ENCODE results near the gene CNOT3. TPM values are rescaled to one million over a fixed set of nuclear protein-coding genes. Genes with fewer than 3 reads are reported as not detected.

CNOT3 gene
- total RNA-seq, 4 donors from 2014 or later, result 19.5 to 56.9 (median 37.1) TPM

DNA sequence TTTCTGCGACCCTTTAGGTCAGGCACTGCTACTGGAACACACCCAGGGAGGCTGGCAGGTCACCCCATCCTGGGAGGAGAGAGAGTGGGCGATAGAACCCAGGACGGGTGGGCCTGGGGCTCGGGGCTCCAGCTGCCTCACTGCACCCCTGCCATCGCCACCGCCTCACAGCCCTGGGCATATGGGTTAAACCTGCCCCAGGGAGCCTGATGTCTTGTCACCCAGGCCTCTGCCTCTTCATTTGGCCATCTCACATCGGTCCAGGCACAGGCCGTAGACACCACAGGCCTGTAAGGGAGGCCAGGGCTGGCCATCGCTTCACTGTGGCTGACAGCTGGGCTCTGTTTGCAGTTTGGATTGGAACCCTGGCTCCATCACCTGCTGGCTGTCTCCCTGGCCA is 11.8 kb upstream of the CNOT3 start:
- no peak overlapping the region for H3K4me3 ChIP-seq (ENCODE audit: low read depth, poor library complexity, severe bottlenecking)
- intact Hi-C loops (cut with DNase I; ENCODE audit: low total_unique reads), result no loop called here
- no peak for DNase-seq (ENCODE audit: low spot score in 2 of 2)
- 85 to 89% methylated on average over 5 to 9 of the region's 9 CpGs for WGBS, 2 donors
- no peak for TF ChIP-seq POLR2A (IDR thresholded peaks at IDR 0.05)
- TF ChIP-seq, protein P1, sequence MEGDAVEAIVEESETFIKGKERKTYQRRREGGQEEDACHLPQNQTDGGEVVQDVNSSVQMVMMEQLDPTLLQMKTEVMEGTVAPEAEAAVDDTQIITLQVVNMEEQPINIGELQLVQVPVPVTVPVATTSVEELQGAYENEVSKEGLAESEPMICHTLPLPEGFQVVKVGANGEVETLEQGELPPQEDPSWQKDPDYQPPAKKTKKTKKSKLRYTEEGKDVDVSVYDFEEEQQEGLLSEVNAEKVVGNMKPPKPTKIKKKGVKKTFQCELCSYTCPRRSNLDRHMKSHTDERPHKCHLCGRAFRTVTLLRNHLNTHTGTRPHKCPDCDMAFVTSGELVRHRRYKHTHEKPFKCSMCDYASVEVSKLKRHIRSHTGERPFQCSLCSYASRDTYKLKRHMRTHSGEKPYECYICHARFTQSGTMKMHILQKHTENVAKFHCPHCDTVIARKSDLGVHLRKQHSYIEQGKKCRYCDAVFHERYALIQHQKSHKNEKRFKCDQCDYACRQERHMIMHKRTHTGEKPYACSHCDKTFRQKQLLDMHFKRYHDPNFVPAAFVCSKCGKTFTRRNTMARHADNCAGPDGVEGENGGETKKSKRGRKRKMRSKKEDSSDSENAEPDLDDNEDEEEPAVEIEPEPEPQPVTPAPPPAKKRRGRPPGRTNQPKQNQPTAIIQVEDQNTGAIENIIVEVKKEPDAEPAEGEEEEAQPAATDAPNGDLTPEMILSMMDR (IDR thresholded peaks at IDR 0.05), result no peak

DNA sequence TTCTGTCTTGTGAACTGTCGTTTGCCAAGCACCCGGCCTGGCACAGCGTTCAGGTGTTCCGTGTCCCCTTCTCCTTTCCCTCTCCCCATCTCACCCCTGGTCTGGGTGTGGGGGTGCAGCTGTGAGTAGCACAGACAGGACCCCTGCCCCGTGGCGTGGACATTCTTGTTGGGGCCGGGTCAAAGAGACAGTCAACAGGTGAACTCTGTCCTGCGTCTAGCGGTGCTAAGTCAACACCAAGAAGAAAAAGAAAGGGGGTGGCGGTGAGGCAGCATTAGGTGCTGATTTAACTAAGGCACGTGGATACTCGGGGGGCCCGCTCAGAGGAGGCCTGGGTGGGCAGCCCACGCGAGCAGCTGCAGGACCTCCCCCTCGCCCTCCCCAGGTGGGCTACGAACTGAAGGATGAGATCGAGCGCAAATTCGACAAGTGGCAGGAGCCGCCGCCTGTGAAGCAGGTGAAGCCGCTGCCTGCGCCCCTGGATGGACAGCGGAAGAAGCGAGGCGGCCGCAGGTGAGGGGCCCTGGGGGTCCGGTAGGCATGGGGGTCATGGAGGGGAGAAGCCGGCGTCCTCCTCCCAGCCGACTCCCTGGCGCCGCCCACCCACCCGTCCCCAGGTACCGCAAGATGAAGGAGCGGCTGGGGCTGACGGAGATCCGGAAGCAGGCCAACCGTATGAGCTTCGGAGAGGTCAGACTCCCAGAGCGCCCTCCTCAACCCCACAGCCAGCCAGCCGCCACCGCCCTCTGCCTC is 9.7 kb upstream of the CNOT3 start:
- WGBS, 2 donors, result 94% methylated on average over 34 to 44 of the region's 44 CpGs
- TF ChIP-seq, protein P1 (IDR thresholded peaks at IDR 0.05), result no peak
- TF ChIP-seq POLR2A (IDR thresholded peaks at IDR 0.05), result no peak
- DNase-seq (ENCODE audit: low spot score in 2 of 2), result no peak
- H3K4me3 ChIP-seq (ENCODE audit: low read depth, poor library complexity, severe bottlenecking), result no peak overlapping the region
- intact Hi-C loops (cut with DNase I; ENCODE audit: low total_unique reads), result no loop called here

DNA sequence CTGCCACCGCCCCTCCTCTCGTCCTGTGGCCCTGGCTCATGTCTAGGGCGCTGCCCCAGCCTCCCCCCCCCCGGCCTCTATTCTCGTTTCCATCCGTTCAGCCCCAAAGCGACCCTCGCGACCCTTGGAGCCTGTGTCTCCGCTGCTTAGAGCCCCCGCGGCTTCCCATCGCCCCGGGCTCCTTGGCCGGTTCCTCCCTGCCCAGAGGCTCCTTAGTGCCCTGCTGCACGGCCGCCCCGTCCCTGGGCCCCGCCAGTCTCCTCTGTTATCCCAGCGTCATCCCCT is 9.2 kb upstream of the CNOT3 start:
- intact Hi-C loops (cut with DNase I; ENCODE audit: low total_unique reads), result no loop called here
- 92 to 93% methylated on average over 20 of the region's 20 CpGs for WGBS, 2 donors
- TF ChIP-seq, protein P1 (IDR thresholded peaks at IDR 0.05), result no peak
- TF ChIP-seq POLR2A (IDR thresholded peaks at IDR 0.05), result no peak
- DNase-seq (ENCODE audit: low spot score in 2 of 2), result no peak
- no peak overlapping the region for H3K4me3 ChIP-seq (ENCODE audit: low read depth, poor library complexity, severe bottlenecking)

GRCh38 chr19:54128796-54129616 is 8.6 kb upstream of the CNOT3 start:
- intact Hi-C loops (cut with DNase I; ENCODE audit: low total_unique reads), result no loop called here
- TF ChIP-seq POLR2A (IDR thresholded peaks at IDR 0.05), result no peak
- TF ChIP-seq, protein P1 (IDR thresholded peaks at IDR 0.05), result no peak
- H3K4me3 ChIP-seq (ENCODE audit: low read depth, poor library complexity, severe bottlenecking), result no peak overlapping the region
- DNase-seq (ENCODE audit: low spot score in 2 of 2), result no peak
- WGBS, 2 donors, result 93 to 98% methylated on average over 25 to 32 of the region's 41 CpGs

DNA sequence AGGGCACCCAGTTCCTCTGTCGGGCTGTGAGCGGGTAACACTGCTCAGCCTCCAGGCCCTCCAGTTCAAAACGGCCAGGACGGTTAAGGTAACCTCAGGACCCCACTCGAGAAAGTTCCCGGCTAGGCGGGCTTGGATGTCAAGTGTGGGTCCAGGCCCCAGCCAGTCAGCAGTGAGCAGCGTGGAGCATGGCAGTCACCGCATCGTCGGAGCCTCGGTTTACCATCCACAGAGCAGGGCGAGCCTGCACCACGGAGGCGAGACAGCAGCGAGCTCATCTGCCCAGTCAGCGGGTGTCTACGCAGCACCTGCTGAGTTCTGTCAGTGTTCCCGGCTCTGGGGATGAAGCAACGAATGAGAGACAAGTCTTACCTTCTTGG is 8.0 kb upstream of the CNOT3 start:
- 96 to 98% methylated on average over 15 to 20 of the region's 20 CpGs for WGBS, 2 donors
- no peak for DNase-seq (ENCODE audit: low spot score in 2 of 2)
- intact Hi-C loops (cut with DNase I; ENCODE audit: low total_unique reads), result no loop called here
- H3K4me3 ChIP-seq (ENCODE audit: low read depth, poor library complexity, severe bottlenecking), result no peak overlapping the region
- TF ChIP-seq POLR2A (IDR thresholded peaks at IDR 0.05), result no peak
- TF ChIP-seq, protein P1 (IDR thresholded peaks at IDR 0.05), result no peak

All from lower leg skin (tissue), 4 donors.